HEK293 (cell line): ENCODE data around the gene BCKDHA.

Source experiments
- CTCF ChIP-seq: fragments of 450-650 bp; formaldehyde crosslinking; IDR thresholded peaks from 2 replicates; pipeline ENCODE4 v1.5.1; 2016; ENCODE audit warnings: missing biosample characterization, missing genetic modification characterization
- OSR2 ChIP-seq: fragments of 450-650 bp; formaldehyde crosslinking; IDR thresholded peaks from 2 replicates; pipeline ENCODE4 v1.5.1; 2016; ENCODE audit warnings: missing biosample characterization, missing genetic modification characterization
- SETDB1 ChIP-seq: IDR thresholded peaks from one replicate; pipeline ENCODE4 v1.6.1; 2017; ENCODE audit warnings: mild to moderate bottlenecking, low read length, moderate library complexity, mixed read lengths; ENCODE audit not compliant: insufficient read length
- YY2 ChIP-seq: fragments of 450-650 bp; formaldehyde crosslinking; IDR thresholded peaks from 2 replicates; pipeline ENCODE4 v1.5.1; 2016; ENCODE audit warnings: missing biosample characterization, missing genetic modification characterization
- ZBTB44 ChIP-seq: fragments of 450-650 bp; IDR thresholded peaks from 2 replicates; pipeline ENCODE4 v1.5.1; 2018; ENCODE audit warnings: missing biosample characterization, mild to moderate bottlenecking, missing genetic modification characterization
- ZNF37A ChIP-seq: fragments of 450-650 bp; IDR thresholded peaks from 2 replicates; pipeline ENCODE4 v1.5.1; 2018; ENCODE audit warnings: missing biosample characterization, missing genetic modification characterization
- ZNF513 ChIP-seq: fragments of 450-650 bp; IDR thresholded peaks from 2 replicates; pipeline ENCODE4 v1.5.1; 2018; ENCODE audit warnings: missing biosample characterization, missing genetic modification characterization

- TF ChIP-seq YY2 (tag by site-specific recombination) = no peak
- no peak for TF ChIP-seq ZBTB44 (tag by site-specific recombination)
- no peak for TF ChIP-seq ZNF37A
- TF ChIP-seq OSR2 (tag by site-specific recombination) = no peak
- TF ChIP-seq SETDB1 = no peak
- TF ChIP-seq ZNF513 (tag by site-specific recombination) = no peak
- no peak for TF ChIP-seq CTCF (tag by site-specific recombination)
Observed at GRCh38 chr19:41355035-41355434, 42.6 kb upstream of the BCKDHA start.
